Endothelial cell (in vitro differentiated cells): Measurements from ENCODE around the gene NRXN3. TPM values are rescaled to one million over a fixed set of nuclear protein-coding genes. Genes with fewer than 3 reads are reported as not detected.

Source experiments
- DNase-seq: peaks from one replicate; pipeline ENCODE4 v3.0.0; 2021; ENCODE audit warnings: low spot score
- H3K27ac Mint-ChIP-seq: one replicate; pipeline ENCODE4 v1.8.0; 2021; ENCODE audit warnings: mixed read lengths, inconsistent platforms; ENCODE audit not compliant: unreplicated experiment
- H3K27me3 Mint-ChIP-seq: one replicate; pipeline ENCODE4 v1.8.0; 2021; ENCODE audit warnings: mild to moderate bottlenecking, moderate library complexity, mixed read lengths, inconsistent platforms; ENCODE audit not compliant: unreplicated experiment
- H3K36me3 Mint-ChIP-seq: one replicate; pipeline ENCODE4 v1.8.0; 2021; ENCODE audit warnings: mild to moderate bottlenecking, low read depth, mixed read lengths, inconsistent platforms; ENCODE audit not compliant: unreplicated experiment
- H3K4me1 Mint-ChIP-seq: one replicate; pipeline ENCODE4 v1.8.0; 2021; ENCODE audit warnings: mild to moderate bottlenecking, mixed read lengths, inconsistent platforms; ENCODE audit not compliant: unreplicated experiment
- H3K4me3 Mint-ChIP-seq: one replicate; pipeline ENCODE4 v1.8.0; 2021; ENCODE audit warnings: mild to moderate bottlenecking, mixed read lengths, inconsistent platforms; ENCODE audit not compliant: unreplicated experiment
- H3K9me3 Mint-ChIP-seq: one replicate; pipeline ENCODE4 v1.8.0; 2021; ENCODE audit warnings: mixed read lengths, inconsistent platforms; ENCODE audit not compliant: unreplicated experiment
- total RNA-seq: library from RNA; stranded (reverse); fragmentation: NEBNext Ultra II Directional; extraction: Animal tissue kit (Norgen Biotek cat#: 25700); gene quantifications from one replicate; pipeline ENCODE4 v1.2.1, GENCODE V29; 2021; ENCODE audit not compliant: unreplicated experiment
- TF ChIP-seq, protein P1 (sequence below): fragments of 200-600 bp; sonication (generic); IDR thresholded peaks from one replicate; pipeline ENCODE4 v1.5.0; 2021; ENCODE audit warnings: antibody characterized with exemption; ENCODE audit not compliant: unreplicated experiment

The NRXN3 gene
- total RNA-seq, 1 donor from 2014 or later = 2.3 TPM

DNA sequence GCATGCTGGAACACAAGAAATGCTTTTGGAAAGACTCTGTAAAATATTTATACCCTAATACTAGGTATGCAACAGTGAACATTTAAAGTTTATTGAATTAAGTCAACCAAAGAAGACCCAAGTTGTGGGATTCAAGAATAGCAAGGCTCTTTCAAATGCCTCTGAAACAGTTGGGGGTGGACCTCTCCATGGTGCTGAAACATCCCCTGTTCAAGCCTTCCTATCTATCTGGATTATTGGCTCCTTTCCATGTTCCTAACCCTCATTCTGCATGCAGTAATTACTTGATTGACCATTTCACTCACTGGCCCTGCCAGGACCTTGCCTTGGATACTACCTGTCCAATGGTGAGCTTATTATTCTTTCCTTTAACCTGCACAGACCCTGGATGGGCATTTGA, 349.7 kb downstream of the NRXN3 start:
- TF ChIP-seq, protein P1, sequence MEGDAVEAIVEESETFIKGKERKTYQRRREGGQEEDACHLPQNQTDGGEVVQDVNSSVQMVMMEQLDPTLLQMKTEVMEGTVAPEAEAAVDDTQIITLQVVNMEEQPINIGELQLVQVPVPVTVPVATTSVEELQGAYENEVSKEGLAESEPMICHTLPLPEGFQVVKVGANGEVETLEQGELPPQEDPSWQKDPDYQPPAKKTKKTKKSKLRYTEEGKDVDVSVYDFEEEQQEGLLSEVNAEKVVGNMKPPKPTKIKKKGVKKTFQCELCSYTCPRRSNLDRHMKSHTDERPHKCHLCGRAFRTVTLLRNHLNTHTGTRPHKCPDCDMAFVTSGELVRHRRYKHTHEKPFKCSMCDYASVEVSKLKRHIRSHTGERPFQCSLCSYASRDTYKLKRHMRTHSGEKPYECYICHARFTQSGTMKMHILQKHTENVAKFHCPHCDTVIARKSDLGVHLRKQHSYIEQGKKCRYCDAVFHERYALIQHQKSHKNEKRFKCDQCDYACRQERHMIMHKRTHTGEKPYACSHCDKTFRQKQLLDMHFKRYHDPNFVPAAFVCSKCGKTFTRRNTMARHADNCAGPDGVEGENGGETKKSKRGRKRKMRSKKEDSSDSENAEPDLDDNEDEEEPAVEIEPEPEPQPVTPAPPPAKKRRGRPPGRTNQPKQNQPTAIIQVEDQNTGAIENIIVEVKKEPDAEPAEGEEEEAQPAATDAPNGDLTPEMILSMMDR = no peak
- no peaks in the 10 kb centered on the region for H3K9me3 Mint-ChIP-seq
- DNase-seq = peak; percentile 70
- H3K4me1 Mint-ChIP-seq = no peaks in the 10 kb centered on the region
- H3K27me3 Mint-ChIP-seq = no peaks in the 10 kb centered on the region
- no peaks in the 10 kb centered on the region for H3K36me3 Mint-ChIP-seq
- H3K27ac Mint-ChIP-seq = no peak overlapping the region
- no peak overlapping the region for H3K4me3 Mint-ChIP-seq

DNA sequence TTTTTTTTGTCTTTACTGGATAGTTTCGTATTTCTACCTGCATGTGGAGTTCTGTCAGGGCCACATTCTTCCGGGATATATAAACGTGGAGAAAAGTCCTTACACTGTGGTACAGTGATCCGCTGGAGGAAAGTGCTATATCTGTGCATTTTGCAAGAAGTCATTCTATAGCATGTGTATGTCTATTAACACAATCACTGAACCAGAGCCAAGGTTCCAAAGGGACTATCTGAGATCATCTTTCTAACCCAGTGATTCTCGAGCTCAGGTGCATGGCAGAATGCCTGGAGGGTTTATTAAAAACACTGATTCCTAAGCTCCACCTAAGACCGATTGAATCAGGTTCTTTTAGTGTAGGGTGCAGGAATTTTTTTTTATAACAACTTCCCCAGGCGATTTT, 354.0 kb downstream of the NRXN3 start:
- Mint-ChIP-seq H3K4me1 (no peaks in the 10 kb centered on the region), H3K36me3 (no peaks in the 10 kb centered on the region), H3K4me3 (no peak overlapping the region), H3K9me3 (no peaks in the 10 kb centered on the region), H3K27me3 (peaks cover 1% of the 10 kb centered on the region), H3K27ac (no peak overlapping the region)
- TF ChIP-seq, protein P1 = no peak
- no peak for DNase-seq

DNA sequence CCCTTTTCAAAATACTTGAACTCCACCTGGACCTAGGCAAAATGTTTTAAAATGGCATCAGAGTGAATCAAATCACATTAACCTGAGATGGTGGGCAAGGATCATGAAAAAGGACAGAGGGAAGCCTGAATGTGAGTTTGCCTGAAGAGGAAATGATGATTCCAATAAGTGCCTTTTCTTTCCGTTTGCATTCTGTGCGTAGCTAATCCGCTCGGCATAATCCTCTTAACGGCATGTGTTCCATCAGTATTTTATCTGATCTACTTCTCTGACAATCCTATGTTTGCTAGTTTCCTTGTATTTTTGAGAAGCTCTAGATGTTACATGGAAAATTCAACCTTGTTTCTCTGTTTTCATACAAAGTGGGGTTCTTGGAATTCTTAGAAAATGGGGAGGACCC, 354.6 kb downstream of the NRXN3 start:
- H3K4me3 Mint-ChIP-seq = no peak overlapping the region
- H3K4me1 Mint-ChIP-seq = no peaks in the 10 kb centered on the region
- H3K27me3 Mint-ChIP-seq = peaks cover 4% of the 10 kb centered on the region
- H3K36me3 Mint-ChIP-seq = no peaks in the 10 kb centered on the region
- TF ChIP-seq, protein P1 = no peak
- DNase-seq = no peak
- H3K27ac Mint-ChIP-seq = no peak overlapping the region
- H3K9me3 Mint-ChIP-seq = no peaks in the 10 kb centered on the region

DNA sequence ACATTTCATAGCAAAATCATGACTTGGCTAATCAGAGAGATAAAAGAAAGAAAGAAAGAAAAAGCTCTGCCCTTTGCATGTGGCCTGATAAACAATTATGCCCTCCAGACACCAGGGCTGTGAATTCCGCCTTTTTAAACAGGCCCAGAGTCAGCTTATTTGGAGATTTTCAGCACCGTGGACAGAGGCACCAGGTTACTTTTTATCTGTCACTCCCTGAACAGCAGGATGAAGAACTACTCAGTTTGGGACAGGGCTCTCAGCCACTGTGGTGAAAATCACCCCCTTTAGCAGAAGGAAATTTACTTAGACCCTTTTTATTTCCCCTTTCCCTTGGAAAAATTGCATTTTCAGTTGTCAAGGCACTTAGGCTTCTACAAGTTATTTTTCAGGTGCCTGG, 359.9 kb downstream of the NRXN3 start:
- Mint-ChIP-seq H3K4me1 (no peaks in the 10 kb centered on the region), H3K4me3 (no peak overlapping the region), H3K9me3 (no peaks in the 10 kb centered on the region), H3K36me3 (no peaks in the 10 kb centered on the region), H3K27me3 (peaks cover 4% of the 10 kb centered on the region), H3K27ac (no peak overlapping the region)
- TF ChIP-seq, protein P1 = no peak
- peak; percentile 66 for DNase-seq

DNA sequence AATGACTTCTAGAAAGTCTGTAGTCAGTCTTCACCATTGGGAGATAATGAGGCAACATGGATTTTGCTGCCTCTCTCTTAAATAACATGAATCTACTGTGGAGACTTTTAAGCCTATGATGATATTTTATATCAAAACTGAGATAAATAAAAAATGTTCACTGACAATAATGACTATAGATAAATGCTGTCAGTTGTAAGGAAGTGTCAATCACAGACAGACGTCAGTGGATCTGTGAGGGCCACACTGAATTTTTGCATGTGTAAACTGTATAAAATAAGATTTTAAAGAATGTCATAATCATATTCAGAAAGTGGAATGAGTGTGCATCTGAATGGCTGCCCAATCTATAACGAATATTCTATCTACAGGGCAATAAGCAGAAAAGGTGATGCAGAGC, 364.0 kb downstream of the NRXN3 start:
- H3K4me3 Mint-ChIP-seq = no peak overlapping the region
- DNase-seq = no peak
- H3K36me3 Mint-ChIP-seq = no peaks in the 10 kb centered on the region
- TF ChIP-seq, protein P1 = no peak
- H3K27ac Mint-ChIP-seq = no peak overlapping the region
- H3K9me3 Mint-ChIP-seq = no peaks in the 10 kb centered on the region
- no peaks in the 10 kb centered on the region for H3K4me1 Mint-ChIP-seq
- peaks cover 3% of the 10 kb centered on the region for H3K27me3 Mint-ChIP-seq
